AG09319 (cell line): ENCODE measurements around the gene KRT17.
A peak's percentile ranks its signal among the peaks of the same experiment; 100 is the strongest.

Experiments used
- DNase-seq: peaks from one replicate; pipeline ENCODE4 v3.0.0-alpha.2; 2010; ENCODE audit warnings: low read depth; ENCODE audit errors: extremely low read depth
- CTCF ChIP-seq: IDR thresholded peaks from 2 replicates; pipeline ENCODE4 v1.5.1; 2011; ENCODE audit warnings: low read depth, mild to moderate bottlenecking, inconsistent platforms, low read length, moderate library complexity

The KRT17 gene

GRCh38 chr17:41624208-41625101, at the start of gene KRT17:
Gene KRT17 (minus strand): TSS chr17:41624575. CDS start chr17:41624509, 66 bp downstream.
- DNase-seq, result no peak

GRCh38 chr17:41672153-41672552, 47.8 kb upstream of the KRT17 start:
- no peak for TF ChIP-seq CTCF
- no peak for DNase-seq

More at GRCh38 chr17:41624208-41625101, at the start of gene KRT17:
- no peak for TF ChIP-seq CTCF

DNA sequence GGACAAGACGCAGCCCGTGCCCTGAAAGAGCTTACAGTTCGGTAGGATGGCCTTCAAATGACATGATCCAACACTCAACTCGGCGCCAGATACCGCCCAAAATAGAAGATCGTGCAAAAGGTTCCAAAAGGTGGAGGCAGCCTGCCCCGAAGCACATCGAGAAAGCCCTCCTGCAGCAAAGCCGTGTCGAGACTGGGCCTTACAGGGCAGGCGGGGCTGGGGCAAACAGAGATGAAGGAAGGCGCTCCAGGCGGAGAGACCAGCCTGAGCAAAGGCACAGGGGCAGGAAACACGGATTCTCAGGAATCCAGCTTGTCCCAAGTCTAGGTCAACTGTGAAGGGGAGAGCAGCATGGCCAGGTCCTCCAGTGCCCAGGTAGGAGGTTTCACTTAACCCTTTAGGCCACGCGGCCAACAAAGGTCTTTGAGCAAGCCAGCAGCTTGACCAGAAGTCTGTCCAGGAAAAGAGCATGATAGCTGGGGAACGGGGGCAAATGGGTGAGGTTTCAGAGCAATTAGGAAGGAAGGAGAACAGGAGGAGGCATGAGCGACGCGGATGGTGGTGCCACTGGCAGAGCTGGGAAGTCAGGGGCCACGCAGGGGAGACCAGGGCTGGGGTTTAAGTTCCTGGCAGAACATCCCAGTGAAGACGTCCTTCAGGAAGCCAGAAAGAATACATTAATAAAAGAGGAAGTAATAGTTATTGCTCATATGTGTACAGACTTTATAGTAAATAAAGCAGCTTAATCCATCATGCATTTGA, 43.1 kb upstream of the KRT17 start:
- no peak for DNase-seq
- no peak for TF ChIP-seq CTCF

DNA sequence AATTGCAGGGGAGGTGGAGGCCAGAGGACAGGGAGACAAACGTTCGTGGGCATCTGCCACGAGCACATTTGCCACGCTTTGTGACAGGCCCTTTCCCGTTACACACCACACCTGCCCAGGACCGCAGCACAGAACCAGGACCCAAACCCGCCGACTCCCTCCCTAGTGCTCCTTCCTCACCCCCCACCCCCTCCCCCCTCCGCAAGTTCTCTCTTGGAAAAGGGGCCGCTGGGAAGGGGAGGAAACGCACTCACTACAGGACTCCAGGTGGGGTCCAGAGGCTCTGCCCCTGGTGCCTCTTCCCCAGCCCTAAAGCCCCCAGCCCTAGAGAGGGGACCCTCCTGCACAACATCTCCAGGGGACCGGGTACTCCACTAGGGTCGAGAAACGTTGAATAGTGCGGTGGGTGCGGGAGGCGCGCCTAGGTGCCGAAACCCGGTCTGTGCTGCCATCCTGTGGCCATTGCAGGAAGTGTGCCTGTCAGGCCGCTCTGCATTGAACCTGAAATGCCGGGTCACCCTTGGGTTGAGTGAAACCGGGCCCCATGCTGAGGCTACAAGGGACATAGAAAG, 42.4 kb upstream of the KRT17 start:
- no peak for DNase-seq
- peak; percentile 91 for TF ChIP-seq CTCF

GRCh38 chr17:41666237-41666641, 41.9 kb upstream of the KRT17 start:
- DNase-seq, result no peak
- no peak for TF ChIP-seq CTCF

- peak; percentile 63 for TF ChIP-seq CTCF
- no peak for DNase-seq
These were observed 41.3 kb upstream of the KRT17 start for GRCh38 chr17:41665566-41666236.
